GM19452 (cell line): Measurements from ENCODE around the gene FGF18.
A peak's percentile ranks its signal among the peaks of the same experiment; 100 is the strongest.
"Not testable (repeated sequence)": the region's sequence is repeated elsewhere in the genome, so short reads cannot be mapped to it uniquely, and the experiment has no call there.

Experiments used
- ATAC-seq: cut with Tn5 transposase; IDR thresholded peaks from one replicate; pipeline ENCODE4 v1.9.1; 2021; ENCODE audit not compliant: unreplicated experiment

The FGF18 gene

DNA sequence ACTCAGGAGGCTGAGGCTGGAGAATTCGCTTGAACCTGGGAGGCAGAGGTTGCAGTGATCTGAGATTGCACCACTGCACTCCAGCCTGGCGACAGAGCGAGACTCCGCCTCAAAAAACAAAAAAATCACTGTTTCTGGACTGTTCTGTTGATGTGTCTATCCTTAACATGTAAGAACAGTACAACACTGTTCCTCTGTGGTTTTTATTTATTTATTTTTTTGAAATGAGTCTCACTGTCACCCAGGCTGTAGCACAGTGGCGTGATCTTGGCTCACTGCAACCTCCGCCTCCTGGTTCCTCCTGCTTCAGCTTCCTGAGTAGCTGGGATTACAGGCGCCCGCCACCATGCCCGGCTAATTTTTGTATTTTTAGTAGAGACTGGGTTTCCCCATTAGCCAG lies 20.8 kb upstream of the FGF18 start:
- not testable (repeated sequence) for ATAC-seq

- ATAC-seq = no peak
These were observed 19.3 kb upstream of the FGF18 start for GRCh38 chr5:171400169-171400568.

DNA sequence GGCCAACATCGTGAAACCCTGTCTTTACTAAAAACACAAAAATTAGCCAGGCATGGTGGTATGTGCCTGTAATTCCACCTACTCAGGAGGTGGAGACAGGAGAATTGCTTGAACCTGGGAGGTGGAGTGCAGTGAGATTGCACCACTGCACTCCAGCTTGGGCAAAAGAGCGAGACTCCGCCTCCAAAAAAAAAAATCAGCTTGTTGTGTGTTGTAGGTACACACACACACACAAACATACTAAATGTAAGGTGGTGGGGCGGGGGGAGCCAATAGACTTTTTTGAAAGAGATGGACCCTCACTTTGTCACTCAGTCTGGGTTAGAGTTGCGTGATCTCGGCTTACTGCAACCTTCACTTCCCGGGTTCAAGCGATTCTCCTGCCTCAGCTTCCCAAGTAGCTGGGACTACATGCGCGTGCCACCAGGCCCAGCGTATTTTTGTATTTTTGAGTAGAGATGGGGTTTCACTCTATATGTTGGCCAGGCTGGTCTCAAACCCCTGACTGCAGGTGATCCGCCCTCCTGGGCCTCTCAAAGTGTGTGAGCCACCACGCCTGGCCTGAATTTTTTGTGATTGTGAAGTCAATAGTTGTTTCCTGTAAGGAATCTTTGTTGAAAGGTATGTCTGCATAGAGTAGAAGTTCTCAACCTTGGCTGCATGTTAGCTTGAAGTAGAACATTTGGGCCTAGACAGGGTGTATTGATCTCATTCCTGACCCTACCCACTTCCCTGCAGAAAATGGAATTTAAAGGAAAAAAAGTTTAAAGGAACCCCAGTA lies 18.1 kb upstream of the FGF18 start:
- no peak for ATAC-seq

- ATAC-seq = not testable (repeated sequence)
These were observed 16.7 kb upstream of the FGF18 start for GRCh38 chr5:171402751-171403150.

DNA sequence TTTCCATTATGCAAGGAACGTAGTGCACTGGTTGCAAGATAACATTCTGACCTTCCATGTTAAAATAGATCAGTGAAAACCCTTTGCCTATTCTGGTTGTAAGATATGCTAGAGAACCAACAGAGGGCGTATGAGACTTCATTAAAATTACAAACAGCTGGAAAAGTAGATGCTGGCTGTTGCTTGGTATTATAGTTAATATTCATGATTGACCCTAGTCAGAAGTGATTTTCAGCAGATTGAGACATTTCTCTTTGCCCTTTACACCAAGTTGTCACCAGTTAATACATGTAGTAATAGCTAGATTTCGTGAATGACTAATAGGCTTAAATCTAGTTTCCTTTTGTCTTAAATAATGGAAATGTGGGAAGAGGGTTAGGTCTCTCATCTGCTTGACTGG lies 13.8 kb upstream of the FGF18 start:
- ATAC-seq = no peak

DNA sequence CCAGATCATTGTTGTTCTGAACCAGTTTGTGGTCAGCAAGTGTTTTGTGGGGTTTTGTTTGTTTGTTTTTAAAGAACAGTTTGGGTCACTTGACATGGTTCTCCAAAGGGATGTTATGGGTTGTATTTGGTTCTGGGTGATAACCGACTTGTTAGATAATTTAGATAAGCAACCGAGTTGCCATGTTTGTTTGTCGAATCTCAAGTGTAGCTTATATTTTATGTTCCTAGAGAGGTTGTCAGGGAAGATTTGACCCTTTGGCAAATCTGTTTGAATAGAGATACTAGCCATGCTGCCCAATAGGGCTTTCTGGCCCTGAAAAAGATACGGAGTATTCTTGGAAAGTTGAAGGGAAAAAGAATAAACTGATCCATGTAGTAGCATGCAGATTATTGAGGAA lies 12.2 kb upstream of the FGF18 start:
- ATAC-seq = no peak

DNA sequence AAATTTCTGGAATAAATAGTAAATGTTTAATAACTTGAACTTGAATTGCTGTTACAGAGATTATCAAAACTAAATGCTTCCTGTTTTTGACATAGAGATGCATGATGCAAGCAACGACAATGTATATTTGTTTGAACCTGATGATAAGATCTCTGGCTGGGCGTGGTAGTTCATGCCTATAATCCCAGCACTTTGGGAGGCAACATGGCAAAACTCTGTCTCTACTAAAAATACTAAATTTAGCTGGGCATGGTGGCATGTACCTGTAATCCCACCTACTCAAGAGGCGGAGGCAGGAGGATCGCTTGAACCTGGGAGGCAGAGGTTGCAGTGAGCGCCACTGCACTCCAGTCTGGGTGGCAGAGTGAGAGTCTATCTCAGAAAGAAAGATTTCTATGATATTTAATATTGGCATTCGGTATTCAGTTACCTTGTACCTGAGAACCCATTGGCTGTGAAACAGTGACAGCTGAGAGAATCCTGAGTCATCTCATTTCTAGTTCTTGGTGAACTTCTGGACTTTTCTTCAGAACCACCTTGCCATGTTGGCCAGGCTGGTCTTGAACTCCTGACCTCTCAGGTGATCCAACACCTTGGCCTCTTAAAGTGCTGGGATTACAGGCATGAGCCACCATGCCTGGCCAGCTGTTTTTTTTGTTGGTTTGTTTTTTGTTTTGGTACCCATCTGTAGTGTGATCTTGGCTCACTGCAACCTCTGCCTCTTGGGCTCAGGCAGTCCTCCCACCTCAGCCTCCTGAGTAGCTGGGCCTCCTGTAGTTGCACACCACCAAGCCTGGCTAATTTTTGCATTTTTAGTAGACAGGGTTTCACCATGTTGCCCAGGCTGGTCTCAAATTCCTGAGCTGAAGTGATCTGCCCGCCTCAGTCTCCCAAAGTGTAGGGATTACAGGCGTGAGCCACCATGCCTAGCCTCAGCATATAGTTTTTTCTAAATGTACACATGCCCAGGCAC lies 10.0 kb upstream of the FGF18 start:
- no peak for ATAC-seq

GRCh38 chr5:171410181-171410580 lies 9.3 kb upstream of the FGF18 start:
- ATAC-seq = no peak

GRCh38 chr5:171412186-171412585 lies 7.3 kb upstream of the FGF18 start:
- ATAC-seq = no peak

- ATAC-seq = no peak
These were observed 6.1 kb upstream of the FGF18 start for GRCh38 chr5:171413153-171413910.

- not testable (repeated sequence) for ATAC-seq
These were observed 5.5 kb upstream of the FGF18 start for GRCh38 chr5:171413993-171414392.

- ATAC-seq = no peak
These were observed 4.2 kb upstream of the FGF18 start for GRCh38 chr5:171415115-171415730.

GRCh38 chr5:171416160-171417049 lies 3.0 kb upstream of the FGF18 start:
- no peak for ATAC-seq

- peak; percentile 54 for ATAC-seq
These were observed 998 bp upstream of the FGF18 start for GRCh38 chr5:171418316-171418981.

- peak; percentile 22 for ATAC-seq
These were observed 412 bp downstream of the FGF18 start for GRCh38 chr5:171419688-171420430.

DNA sequence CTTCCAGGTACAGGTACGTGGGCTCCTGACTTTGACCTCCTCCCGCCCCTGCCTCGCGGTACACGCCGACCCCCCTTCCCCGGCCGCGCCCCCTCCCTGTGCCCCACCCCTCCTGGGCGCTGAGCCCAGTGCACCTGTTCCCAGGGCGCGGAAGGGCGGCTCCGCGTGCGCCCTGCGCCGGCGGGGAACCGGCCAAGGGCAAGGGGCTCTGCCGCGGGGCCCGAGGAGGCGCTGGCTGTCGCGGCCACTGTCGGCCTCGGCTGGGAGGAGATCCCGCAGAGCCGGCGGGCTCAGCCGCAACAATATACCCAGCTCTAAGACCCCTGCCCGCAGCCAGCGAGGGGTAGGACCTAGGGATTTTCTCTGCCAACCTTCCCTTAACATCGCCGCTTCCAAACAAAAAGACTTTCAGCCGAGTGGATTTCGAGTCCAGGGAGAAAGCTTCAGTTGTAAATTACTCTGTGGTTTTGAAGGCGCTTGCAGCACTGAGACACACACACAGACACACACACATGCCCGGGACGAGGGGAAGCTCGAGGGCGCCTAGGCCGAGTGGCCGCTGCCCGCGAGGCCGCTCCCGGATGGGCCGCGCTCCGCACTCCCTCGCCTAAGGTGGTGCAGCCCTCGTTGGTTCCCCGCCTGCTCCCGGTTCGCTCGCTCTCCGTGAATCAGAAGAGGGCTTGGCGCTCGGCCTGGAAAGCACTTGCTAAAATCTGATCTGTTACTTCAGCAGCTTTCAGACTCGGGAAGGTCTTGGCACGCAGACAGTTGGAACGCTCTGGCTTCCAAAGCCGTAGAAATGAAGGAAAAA lies 1.2 kb downstream of the FGF18 start:
- ATAC-seq = no peak

DNA sequence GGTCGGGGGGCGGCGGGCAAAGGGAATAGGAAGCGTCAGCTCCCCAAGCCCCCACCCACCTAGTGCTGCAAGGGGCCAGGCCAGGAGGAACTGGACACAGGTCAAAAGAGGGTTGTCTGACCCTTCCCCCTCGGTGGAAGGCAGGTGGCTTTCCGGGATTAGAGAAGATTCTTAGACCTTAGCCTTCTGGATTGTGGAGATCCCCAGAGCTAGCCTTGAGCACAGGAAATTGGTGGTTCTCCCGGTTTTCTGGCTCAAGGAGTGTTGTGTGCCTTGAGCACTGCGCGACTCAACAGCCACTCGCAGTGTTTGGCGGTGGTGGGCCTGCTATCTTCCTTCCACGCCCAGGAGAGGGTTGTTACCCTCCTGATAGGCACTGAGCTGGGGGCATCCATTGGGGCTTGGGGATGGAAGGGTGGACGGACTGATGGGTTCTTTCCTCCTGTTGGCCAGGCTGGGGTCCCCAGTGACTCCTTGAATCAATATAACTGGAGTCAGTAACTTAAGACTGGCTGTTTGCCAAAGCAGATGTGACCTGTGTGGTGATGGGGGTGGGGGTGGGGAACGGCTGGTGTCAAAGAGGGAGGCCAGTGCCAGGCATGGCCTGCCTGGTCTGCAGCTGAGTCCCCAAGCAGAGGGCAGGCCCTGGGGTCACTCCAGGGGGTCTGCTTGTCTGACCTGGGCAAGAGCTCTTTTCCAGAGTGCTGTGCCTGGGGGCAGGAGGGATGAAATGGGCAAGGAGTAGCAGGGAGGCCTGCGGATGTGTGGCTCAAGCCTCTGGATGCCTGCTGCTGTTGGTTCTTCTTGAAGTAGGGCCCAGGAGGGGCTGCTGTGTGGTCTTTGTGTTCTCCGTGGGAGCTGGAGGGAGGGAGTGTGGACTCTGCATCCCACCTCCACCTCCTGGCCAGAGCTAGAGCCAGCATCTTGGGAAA lies 2.1 kb downstream of the FGF18 start:
- no peak for ATAC-seq
